HTR-8/SVneo (cell line): ENCODE data around the gene SLC25A22.

Experiments used
- DNase-seq: peaks from one replicate; pipeline ENCODE4 v3.0.0; 2011; ENCODE audit warnings: low spot score, mixed read lengths; ENCODE audit not compliant: insufficient read length
- FAIRE-seq: peaks from 2 replicates; lab custom pipeline; 2011; peaks lifted over from hg19 to GRCh38; lab: Jason Lieb, UNC

The SLC25A22 gene

DNA sequence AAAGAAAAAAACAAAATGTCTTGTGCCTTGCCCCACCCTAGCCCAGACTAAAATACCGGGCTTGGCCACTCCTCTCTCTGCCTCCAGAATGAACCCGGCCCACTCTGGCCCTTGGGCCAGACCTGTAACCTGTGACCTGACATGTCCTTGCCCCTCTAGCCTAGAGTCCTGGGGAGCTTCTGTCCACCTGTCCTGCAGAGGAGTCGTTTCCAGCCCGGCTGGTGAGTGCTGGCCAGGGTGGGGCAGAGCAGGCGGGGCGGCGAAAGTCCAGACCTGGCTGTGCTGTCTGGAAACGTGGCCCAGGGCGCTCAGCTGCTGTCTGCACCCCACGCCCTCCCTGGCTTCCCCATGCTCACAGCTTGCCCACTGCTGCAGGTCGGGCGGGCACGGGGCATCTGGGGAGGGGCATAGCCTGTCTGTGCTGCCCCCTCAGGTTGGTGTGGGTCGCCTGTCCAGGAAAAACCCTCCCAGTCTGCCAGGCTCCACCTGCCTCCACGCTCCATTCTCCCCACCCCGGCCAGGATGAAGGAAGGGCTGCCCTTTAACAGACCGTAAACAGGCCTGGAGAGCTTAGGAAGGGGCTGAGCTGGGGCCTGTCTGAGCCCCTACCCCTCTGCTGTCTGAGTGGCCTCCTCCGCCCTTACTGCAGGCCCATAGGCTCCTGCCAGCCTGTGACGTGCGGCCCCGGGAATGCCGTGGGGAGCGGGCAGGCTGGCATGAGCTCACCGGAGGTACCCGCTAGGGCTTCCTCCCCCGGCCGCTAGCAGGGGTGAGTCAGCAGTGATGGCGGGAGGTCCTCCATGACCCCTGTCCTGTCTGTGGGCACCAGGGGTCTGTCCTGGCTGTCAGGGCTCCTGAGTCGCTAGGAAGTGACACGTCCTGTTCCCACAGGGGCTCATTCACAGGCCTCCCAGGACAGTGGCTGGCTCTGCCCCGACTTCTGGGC, 36.6 kb upstream of the SLC25A22 start:
- DNase-seq (peak; percentile 90), FAIRE-seq (peak; percentile 97)

DNA sequence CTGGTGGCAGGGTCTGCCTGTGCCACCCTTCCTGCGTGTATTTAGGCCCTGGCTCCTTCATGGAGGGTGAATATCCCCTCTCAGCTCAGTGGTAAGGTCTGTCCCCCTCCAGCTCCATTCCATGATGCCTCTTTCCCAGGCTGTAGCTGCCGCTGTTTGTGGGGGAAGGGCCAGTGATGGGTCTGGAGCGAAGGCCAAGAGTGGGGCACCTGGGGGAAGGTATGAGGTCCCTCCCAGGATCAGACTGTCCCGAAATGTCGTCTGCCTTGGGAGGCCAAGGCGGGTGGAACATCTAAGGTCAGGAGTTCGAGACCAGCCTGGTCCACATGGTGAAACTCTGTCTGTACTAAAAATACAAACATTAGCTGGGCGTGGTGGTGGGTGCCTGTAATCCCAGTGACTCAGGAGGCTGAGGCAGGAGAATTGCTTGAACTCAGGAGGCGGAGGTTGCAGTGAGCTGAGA, 35.8 kb upstream of the SLC25A22 start:
- DNase-seq, result no peak
- FAIRE-seq, result peak; percentile 31

DNA sequence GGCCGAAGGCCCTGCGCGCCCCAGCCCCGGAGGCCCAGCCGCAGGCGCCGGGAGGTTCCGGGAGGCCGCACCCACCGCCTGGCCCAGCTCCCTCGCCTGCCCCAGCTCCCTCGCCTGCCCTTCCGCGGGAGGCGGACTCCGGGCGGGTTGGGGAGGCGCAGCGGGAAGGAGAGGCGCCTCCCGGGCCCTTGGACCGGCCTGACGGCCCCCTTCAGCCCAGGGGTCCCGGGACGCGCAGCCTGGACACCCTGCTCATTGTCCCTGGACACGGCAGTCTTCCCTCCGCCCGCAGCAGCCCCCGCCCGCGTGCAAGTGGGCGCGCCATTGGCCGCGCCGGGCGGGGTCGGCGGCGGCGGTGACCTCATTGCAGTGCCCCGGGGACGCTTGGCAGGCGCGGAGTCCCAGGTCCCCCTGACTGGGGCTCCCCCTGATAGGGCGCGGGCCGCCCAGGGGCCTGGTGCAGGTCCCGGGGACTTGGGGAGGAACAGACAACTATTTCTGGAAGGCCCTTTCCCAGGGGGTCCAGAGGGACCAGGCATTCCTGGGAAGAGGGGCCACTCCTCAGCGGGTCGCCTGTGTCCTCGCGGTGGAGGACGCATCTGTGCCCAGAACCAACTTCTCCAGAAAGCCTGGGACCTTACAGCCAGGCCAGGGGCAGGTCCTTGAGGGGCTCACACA, 35.2 kb upstream of the SLC25A22 start:
- peak; percentile 67 for FAIRE-seq
- no peak for DNase-seq

DNA sequence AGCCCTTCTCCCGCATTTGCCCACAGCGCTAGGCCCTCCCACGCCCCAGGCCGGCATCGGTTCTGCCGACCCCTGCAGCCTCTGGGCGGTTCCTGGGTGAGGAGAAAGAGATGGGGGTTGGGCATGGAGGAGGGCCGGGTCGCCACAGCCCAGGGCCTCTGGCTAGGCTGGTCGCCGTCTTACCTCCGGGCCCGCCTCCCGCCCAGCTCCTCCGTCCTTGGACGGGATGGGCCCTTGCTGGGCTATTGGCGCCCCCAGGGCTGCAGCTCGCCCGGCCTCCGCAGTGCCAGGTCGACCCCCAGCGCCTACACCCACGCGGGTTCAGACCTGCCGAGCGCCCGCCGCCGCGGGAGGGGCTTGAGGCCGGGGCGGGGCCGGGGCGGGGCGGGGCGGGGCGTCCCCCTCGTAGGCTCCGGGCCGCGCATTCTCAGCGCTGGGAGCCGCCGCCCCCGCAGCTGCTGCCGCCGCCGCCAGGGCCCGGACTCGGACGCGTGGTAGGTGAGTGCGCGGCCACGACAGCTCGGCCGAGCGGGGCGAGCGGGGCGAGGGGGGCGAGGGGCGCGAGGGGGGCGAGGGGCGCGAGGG, 34.5 kb upstream of the SLC25A22 start, which contains the start of gene CD151:
Gene CD151 (plus strand): TSS at position 424 of the 585 bp plus-strand sequence. CDS start 3,118 bp downstream, outside the sequence.
- DNase-seq (peak; percentile 60), FAIRE-seq (peak; percentile 69)

DNA sequence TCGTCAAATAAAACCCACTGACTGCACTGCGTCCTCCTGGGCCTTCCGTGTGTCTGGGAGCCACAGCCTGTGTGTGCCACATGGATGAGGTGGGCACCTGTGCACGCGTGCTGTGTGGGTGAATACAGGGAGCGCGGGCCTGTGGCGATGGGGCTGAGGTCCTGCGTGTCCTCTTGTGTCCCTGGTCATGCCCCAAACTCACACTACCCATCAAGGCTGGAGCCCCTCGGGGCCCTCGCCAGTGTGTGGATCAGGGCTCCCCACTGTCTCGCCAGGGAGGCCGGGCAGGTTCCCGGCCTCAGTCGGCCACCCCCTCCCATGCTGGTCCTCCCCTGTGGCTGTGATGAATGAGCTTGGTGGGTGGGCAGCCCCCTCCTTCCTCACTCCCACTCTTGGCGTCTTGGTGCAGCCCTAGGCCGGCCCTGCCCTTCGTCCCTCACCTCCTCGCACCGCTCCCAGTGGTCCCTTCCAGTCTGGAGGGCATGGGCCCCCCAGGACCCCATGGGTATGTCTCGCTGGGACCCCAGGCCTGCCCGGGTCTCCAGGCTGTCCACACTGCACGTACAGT, 34.0 kb upstream of the SLC25A22 start:
- FAIRE-seq (peak; percentile 33), DNase-seq (no peak)

DNA sequence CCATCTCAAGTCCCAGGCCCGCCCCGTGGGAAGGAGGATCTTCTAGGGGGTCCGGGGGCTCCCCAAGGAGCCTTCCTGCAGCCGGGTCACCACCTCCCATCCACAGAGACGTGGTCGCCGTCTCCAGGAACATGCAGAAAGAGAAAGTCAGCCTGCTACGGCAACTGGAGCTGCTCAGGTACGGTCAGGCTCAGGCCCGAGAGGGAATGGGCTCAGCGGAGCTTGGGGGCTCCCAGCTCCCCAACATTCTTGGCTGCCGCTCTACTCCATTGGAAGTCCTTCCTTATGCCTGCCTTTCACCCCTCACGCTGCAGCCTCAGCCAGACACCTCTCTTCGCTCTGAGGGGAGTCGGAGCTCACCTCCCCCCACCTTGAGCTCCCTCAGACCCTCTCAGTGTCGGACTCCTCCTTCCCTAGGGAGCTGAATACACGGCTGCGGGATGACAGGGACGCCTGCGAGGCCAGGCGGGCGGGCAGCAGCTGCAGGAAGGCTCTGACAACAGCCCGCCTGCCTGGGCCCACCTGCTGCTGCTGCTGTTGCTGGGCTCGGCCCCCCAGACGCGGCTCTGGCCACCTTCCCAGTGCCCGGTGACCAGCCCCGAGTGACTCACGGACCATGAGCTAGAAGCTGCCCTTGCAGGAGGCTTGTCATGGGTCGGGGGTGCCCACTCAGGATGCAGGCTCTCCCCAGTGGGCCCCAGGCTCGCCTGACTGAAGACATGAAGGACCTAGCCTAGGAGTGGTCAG, 33.2 kb upstream of the SLC25A22 start:
- peak; percentile 40 for FAIRE-seq
- DNase-seq, result no peak

DNA sequence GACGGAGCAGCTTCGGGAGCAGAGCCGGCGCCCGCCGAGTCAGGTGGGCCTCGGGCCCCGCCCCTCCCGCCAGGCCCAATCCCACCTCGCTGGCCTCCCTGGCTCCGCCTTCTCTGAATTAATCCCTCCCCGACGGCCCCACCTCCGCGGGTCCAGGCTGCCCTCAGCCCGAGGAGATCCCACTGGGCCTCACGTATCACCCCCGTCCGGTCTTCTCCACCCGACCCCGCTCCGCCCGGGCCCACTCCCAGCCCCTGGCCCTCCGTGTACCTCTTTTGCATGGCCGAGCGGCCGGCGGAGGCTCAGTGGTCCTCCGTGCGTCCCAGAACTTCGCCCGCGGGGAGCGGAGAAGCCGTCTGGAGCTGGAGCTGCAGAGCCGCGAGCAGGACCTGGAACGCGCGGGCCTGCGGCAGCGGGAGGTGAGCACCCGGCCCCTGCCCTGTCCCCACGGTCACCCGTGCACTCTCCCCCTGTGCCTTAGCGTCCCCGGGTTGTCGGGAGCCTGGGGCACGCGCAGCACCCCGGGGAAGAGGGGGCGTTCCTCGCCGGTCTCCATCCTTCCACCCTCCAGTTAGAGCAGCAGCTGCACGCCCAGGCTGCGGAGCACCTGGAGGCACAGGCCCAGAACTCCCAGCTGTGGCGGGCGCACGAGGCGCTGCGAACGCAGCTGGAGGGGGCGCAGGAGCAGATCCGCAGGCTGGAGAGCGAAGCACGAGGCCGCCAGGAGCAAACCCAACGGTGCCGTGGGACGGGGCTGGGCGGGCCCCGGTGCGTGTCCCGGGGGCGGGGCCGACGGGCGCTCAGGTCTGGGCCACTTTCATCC, 32.4 kb upstream of the SLC25A22 start:
- no peak for DNase-seq
- FAIRE-seq, result no peak

DNA sequence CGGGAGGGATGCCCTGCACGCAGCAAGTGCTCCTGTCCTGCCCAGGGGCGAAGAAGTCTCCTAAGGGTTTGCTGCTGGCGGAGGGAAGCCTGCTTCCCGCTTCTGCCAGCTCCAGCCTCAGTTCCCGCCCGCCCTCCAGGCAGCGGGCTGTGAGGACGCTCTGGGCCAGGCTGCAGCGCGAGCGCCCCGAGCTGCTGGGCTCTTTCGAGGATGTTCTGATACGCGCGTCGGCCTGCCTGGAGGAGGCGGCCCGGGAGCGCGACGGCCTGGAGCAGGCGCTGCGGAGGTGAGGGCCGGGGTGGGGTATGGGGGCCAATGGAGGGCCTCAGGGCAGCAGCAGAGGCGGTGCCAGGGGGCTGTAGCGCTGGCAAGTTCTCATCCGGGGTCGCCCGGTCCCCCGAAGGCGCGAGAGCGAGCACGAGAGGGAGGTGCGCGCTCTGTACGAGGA, 31.8 kb upstream of the SLC25A22 start:
- FAIRE-seq (no peak), DNase-seq (no peak)

DNA sequence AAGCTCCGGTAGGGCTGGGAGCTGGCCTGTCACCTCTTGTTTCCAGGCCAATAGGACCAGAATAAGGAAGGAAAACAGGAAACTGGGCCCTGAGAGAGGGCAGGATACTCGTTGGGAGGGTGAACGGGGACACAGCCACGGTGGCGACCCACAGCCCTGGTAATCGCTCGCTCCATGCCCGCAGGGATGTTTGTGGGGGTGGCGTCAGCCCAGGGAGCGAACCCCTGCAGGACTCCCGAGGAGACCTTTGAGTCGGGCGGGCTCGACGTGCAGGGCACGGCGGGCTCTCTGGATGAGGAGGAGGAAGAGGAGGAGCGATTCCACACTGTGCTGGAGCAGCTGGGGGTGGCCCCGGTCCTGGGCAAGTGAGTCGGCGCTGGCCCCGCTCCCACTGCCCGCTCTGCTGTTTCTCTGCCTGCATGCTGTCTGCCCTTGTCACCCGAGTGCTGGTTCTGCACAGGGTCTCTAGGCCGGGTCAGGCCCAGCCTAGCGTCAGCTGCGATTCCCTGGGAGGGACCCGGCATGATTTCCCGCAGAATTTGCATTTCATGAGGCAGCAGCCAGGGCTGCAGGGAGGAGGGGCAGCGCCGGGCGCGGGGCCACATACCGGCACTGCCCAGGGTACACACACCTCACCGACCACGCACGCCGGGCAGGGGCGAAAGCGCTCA, 31.2 kb upstream of the SLC25A22 start:
- FAIRE-seq, result no peak
- DNase-seq, result no peak

DNA sequence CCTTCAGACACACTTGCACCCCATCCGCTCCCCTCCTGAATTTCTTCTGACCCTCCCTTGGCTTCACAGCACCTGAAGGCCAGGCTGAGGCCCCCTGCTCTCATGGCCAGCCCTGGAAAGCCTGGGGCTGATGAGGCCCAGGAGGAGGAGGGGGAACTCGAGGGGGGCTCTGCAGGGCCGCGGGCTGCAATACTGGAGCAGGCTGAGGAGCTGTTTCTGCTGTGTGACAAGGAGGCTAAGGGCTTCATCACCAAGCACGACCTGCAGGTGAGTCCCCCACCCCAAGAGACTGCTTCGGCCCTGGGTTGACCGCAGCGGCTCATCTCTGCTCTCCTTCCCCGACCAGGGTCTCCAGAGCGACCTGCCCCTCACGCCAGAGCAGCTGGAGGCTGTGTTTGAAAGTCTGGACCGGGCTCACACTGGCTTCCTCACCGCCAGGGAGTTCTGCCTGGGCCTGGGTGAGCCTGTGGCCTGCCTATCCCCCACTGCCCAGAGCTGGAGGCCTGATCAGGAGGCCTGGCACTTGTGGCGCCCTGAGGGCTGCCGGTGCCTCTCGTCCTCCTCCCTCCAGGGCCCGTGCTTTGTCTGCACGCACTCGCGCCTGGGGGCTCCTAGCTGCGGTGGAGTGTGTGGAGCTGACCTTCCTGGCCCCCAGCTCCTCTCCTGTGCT, 30.6 kb upstream of the SLC25A22 start:
- FAIRE-seq (no peak), DNase-seq (no peak)

DNA sequence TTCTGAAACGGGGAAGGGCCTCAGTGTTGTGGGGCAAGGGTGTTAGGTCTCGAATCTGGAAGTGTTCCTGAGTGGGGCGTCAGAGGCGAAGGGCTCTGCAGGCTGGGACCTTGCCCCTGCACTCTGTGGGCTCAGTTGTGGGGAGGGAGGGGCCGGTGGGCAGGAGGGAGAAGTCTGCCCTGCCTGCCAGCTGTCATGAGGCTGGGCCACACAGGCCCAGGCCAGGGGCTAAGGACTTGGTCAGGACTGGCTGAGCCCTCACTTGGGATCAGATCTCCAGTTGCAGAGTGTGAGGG, 29.8 kb upstream of the SLC25A22 start, which contains the start of gene CRACR2B:
Gene CRACR2B (plus strand): TSS at position 23 of the 296 bp plus-strand sequence. CDS start 689 bp downstream, outside the sequence.
- DNase-seq (no peak), FAIRE-seq (no peak)

DNA sequence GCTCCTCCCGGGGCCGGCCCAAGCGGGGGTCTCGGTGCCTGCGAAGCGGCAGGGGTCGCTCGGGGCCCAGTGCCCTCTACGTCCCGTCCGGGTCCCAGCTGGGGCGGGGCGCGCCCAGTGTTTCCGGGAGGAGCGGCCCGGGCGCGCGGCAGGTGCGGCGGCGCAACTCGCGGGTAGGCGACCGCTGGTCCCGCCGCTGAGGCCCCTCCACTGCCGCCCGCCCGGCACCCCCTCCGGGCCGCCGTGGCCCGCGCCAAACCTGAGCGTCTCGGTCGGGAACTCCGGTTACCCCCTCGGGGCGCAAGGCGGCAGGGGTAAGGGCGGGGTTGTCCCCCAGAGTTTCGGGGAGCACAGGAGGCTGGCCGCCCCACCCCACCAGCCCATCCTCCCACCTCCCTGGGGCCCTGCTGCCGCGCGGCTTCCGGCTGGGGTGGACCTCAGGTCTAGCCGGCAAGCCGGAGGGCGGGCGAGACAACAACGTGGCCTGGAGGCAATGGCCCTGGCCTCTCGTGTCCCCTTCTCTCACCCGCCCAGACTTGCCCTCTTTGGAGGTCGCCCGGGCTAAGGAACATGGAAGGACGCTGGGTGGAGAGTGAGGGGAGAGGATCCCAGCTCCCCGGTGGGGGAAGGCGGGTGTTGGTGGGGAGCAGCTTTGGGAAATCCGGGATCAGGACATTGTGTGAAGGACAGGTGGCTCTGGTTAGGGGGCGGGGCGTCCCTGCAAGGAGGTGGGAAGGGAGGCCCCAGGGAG, 29.2 kb upstream of the SLC25A22 start:
- FAIRE-seq (no peak), DNase-seq (no peak)

DNA sequence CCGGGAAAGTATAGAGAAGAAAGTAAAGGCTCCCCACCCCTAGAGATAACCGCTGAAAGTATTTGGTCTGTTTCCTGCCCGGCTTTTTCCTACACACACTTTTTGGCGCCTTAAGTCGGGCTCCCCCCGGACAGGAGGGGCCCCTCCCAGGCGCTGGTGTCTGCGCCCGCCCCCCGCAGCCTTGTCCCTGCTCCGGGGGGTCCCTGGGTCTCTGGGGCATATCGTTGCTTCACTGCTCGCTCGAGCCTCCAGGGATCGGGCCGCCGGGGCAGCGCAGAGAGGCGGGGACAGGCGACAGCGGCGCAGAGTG, 28.7 kb upstream of the SLC25A22 start:
- no peak for FAIRE-seq
- DNase-seq, result no peak

DNA sequence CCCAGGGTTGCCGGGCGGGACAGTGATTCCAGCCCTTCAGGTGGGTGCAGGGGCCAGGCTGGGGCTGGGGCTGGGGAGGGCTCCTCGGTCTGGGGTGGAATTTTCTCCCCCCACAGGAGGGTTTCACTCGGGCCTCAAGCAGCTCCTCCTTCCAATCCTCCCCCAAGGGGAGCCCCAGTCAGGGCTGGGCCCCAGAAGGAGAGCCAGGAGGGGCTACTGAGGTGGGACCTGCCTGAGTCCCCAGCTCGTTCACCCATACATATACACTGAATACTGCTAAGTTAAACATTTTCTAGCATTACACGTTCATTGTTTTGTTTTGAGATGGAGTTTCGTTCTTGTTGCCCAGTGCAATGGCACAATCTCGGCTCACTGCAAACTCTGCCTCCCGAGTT, 28.1 kb upstream of the SLC25A22 start:
- FAIRE-seq (no peak), DNase-seq (no peak)

DNA sequence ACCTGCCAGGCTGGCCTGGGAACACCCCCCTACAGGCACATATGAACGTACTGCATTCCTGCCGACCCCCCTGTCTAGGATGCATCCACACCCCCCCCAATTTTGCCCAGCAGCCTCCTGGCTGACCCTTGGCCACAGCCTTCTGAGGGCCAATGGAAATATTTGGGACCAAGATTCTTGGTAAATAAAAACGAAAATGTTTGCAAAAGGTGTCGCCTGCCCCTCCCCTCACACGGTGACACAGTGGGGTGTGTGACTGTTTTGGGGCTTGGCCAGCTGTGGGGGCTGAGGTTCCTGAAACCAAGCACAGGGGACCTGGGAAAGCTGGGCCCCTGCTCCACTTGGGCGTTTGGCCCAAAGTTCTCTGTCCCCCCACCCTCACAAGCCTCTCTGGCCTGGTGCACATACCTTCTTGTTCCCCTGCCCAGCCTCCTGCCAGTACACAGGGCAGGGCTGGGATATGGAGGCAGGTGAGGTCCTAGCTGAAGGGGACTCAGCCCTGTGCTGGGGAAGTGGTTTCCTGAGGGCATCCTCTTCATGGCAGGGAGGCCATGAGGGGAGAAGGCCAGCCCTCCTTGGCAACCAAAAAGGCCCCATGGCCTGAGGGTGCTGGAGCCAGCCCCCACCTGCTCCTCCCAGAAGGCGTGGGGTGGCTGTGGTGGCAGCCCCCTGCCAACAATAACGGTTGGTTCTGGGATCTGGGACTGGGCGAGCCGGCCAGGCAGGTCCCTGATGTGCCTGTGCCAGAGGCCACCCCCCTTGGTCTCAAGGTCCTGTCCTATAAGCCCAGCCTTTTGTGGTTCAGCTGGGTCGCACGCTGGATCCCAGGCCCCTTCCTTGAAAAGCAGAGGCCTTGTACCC, 27.5 kb upstream of the SLC25A22 start:
- FAIRE-seq, result no peak
- DNase-seq, result no peak

DNA sequence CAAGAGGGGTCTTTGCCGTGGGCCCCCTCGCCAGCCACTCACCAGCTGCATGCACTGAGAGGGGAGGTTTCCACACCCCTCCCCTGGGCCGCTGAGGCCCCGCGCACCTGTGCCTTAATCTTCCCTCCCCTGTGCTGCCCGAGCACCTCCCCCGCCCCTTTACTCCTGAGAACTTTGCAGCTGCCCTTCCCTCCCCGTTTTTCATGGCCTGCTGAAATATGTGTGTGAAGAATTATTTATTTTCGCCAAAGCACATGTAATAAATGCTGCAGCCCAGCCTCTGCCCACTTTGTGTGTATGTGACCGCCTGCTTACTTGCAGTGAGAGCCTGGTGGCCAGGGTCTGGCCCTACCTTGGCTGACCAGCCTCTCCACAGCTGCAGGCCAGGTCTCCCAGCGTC, 26.9 kb upstream of the SLC25A22 start:
- DNase-seq, result no peak

More for the DNA sequence above, 26.9 kb upstream of the SLC25A22 start:
- FAIRE-seq, result no peak
